ENCODE results near the gene PSMG3.
A peak's percentile ranks its signal among the peaks of the same experiment; 100 is the strongest.

The PSMG3 gene

DNA sequence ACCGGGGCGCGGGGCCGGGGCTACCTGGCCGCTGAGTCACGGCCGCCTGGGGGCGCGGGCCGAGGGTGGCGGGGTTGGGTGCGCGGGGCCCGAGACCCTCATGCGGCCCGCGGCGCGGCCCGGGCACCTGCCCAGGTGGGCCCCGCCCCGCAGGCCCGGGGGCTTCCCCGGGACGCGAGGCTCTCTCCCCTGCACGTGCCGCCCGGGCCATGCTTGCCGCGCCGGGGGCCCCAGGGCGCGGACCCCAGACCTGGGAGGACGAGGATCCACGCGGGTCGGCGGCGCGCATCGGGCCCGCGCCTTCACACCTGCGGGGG lies 38.9 kb downstream of the PSMG3 start:
- peak overlapping the region; percentile 50 for H3K4me3 ChIP-seq (ENCODE audit: insufficient read length, low read depth)
- no peak for DNase-seq (ENCODE audit: low read depth, low spot score)
- TF ChIP-seq ZNF274 (IDR thresholded peaks at IDR 0.05; ENCODE audit: low read depth, low read length) (no peak), SUZ12 (IDR thresholded peaks at IDR 0.05; ENCODE audit: extremely low read depth, insufficient read depth, insufficient read length) (no peak), YY1 (IDR thresholded peaks at IDR 0.05; ENCODE audit: insufficient read depth, insufficient read length) (no peak)
- H3K4me1 ChIP-seq (ENCODE audit: insufficient read depth, insufficient read length) = peaks cover 44% of the 10 kb centered on the region
- H3K27me3 ChIP-seq (ENCODE audit: insufficient read depth, insufficient read length) = peaks cover 19% of the 10 kb centered on the region
- H3K36me3 ChIP-seq (ENCODE audit: insufficient read depth, insufficient read length, low read length) = no peaks in the 10 kb centered on the region
- H3K9me3 ChIP-seq (ENCODE audit: insufficient read depth, low read length) = no peaks in the 10 kb centered on the region
- H3K9ac ChIP-seq (ENCODE audit: insufficient read length, low read depth) = peak overlapping the region; percentile 32

DNA sequence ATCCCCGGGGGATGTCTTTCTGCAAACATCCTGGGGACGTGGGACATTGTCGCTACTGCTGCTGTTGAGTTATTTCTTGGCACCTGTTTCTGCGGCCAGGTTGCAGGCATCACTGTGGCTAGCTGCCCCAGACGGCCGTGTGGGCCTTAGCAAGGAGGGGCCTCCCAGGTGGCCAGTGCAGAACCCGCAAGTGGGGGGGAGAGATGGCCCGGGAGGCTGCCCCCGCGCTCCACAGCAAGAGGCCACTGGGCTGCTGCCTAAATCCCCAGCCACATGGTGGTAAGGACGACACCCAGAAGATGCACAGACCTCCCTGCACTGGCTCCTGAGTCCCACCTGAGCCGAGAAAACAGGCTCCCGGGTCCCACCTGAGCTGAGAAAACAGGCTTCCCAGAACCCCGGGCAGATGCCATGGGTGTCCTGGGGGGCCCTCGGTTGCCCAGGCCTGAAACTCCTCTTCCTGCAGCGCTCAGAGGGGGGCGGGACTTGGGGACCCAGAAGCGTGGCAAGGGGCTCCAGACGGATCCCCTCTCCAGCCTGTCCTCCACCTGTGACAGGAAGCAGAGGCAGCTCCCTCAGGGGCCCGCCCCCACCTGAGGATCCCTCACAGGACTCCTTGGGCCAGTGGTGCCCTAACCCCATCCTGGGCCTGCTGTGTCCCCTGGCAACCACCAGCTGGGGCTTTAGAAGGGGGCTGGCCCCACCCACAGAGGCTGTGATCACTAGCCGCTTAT lies 40.3 kb downstream of the PSMG3 start:
- H3K27me3 ChIP-seq (ENCODE audit: insufficient read depth, insufficient read length) = peaks cover 19% of the 10 kb centered on the region
- no peak overlapping the region for H3K4me3 ChIP-seq (ENCODE audit: insufficient read length, low read depth)
- no peaks in the 10 kb centered on the region for H3K9me3 ChIP-seq (ENCODE audit: insufficient read depth, low read length)
- no peaks in the 10 kb centered on the region for H3K36me3 ChIP-seq (ENCODE audit: insufficient read depth, insufficient read length, low read length)
- H3K4me1 ChIP-seq (ENCODE audit: insufficient read depth, insufficient read length) = peaks cover 40% of the 10 kb centered on the region
- no peak overlapping the region for H3K9ac ChIP-seq (ENCODE audit: insufficient read length, low read depth)
- no peak for DNase-seq (ENCODE audit: low read depth, low spot score)
- TF ChIP-seq SUZ12 (IDR thresholded peaks at IDR 0.05; ENCODE audit: extremely low read depth, insufficient read depth, insufficient read length) = no peak
- no peak for TF ChIP-seq ZNF274 (IDR thresholded peaks at IDR 0.05; ENCODE audit: low read depth, low read length)
- TF ChIP-seq YY1 (IDR thresholded peaks at IDR 0.05; ENCODE audit: insufficient read depth, insufficient read length) = no peak

DNA sequence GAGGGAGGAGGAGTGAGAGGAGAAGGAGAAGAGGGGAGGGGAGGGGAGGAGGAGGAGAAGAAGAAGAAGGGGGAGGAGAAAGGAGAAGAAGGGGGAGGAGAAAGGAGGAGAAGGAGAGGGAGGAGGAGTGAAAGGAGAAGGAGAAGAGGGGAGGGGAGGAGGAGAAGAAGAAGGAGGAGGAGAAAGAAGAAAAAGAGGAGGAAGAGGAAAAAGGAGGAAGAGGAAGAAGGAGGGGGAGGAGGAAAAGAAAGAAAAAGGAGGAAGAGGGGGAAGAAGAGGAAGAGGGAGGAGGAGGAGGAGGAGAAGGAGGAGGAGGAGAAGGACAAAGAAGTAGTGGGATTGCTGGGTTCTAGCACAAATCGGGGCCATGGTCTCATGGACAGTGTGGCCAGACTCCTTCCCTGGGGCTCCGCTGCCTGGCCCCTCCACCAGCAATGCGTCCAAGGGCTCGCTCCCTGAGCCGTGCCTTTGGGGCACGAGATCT lies 43.5 kb downstream of the PSMG3 start:
- H3K9me3 ChIP-seq (ENCODE audit: insufficient read depth, low read length) = no peaks in the 10 kb centered on the region
- peaks cover 18% of the 10 kb centered on the region for H3K4me1 ChIP-seq (ENCODE audit: insufficient read depth, insufficient read length)
- no peaks in the 10 kb centered on the region for H3K36me3 ChIP-seq (ENCODE audit: insufficient read depth, insufficient read length, low read length)
- no peak for DNase-seq (ENCODE audit: low read depth, low spot score)
- no peak for TF ChIP-seq SUZ12 (IDR thresholded peaks at IDR 0.05; ENCODE audit: extremely low read depth, insufficient read depth, insufficient read length)
- TF ChIP-seq YY1 (IDR thresholded peaks at IDR 0.05; ENCODE audit: insufficient read depth, insufficient read length) = no peak
- TF ChIP-seq ZNF274 (IDR thresholded peaks at IDR 0.05; ENCODE audit: low read depth, low read length) = no peak
- H3K4me3 ChIP-seq (ENCODE audit: insufficient read length, low read depth) = no peak overlapping the region
- H3K27me3 ChIP-seq (ENCODE audit: insufficient read depth, insufficient read length) = peaks cover 2% of the 10 kb centered on the region
- peak overlapping the region; percentile 63 for H3K9ac ChIP-seq (ENCODE audit: insufficient read length, low read depth)

DNA sequence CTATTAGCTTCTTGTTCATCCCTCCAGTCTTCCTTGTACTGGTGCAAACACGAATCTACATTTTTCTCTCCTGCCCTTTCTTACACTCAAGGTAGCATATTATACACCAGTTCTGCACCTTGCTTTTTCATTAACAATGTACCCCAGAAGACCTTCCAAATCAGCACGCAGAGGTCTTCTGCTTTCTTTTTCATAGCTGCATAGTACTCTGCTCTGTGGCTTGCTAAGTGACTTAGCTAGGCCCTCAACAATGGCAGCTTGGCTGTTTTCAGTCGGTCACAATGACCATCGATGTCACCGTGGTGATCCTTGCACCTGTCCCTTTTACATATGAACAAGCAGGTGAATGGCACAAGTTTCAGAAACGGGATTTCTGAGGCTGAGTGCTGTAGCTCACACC lies 44.4 kb downstream of the PSMG3 start:
- TF ChIP-seq SUZ12 (IDR thresholded peaks at IDR 0.05; ENCODE audit: extremely low read depth, insufficient read depth, insufficient read length) (no peak), ZNF274 (IDR thresholded peaks at IDR 0.05; ENCODE audit: low read depth, low read length) (no peak), YY1 (IDR thresholded peaks at IDR 0.05; ENCODE audit: insufficient read depth, insufficient read length) (no peak)
- no peaks in the 10 kb centered on the region for H3K27me3 ChIP-seq (ENCODE audit: insufficient read depth, insufficient read length)

DNA sequence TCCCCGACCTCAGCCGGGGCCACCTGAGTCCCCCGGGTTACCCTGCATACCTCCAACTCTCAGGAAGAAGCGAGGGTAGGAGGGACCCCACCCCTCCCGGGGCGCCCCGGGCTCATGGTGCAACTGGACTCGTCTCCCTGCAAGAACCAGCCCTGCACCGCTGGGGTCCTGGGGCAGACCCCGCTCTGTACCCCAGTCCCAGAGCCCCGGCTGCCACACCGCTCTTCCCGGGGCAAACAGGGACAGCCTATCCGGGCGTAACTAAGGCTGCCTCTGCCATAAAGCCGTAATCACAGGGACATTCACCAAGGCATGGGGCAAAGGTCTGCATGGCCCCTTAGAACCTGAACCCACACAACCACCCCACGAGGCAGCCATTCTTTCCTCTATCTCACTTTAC lies 46.0 kb downstream of the PSMG3 start:
- no peak overlapping the region for H3K9ac ChIP-seq (ENCODE audit: insufficient read length, low read depth)
- H3K9me3 ChIP-seq (ENCODE audit: insufficient read depth, low read length) = peaks cover 4% of the 10 kb centered on the region
- H3K36me3 ChIP-seq (ENCODE audit: insufficient read depth, insufficient read length, low read length) = no peaks in the 10 kb centered on the region
- DNase-seq (ENCODE audit: low read depth, low spot score) = no peak
- H3K4me3 ChIP-seq (ENCODE audit: insufficient read length, low read depth) = no peak overlapping the region
- H3K27me3 ChIP-seq (ENCODE audit: insufficient read depth, insufficient read length) = no peaks in the 10 kb centered on the region
- TF ChIP-seq ZNF274 (IDR thresholded peaks at IDR 0.05; ENCODE audit: low read depth, low read length) (no peak), SUZ12 (IDR thresholded peaks at IDR 0.05; ENCODE audit: extremely low read depth, insufficient read depth, insufficient read length) (no peak), YY1 (IDR thresholded peaks at IDR 0.05; ENCODE audit: insufficient read depth, insufficient read length) (no peak)
- peaks cover 17% of the 10 kb centered on the region for H3K4me1 ChIP-seq (ENCODE audit: insufficient read depth, insufficient read length)

More for the DNA sequence above, 44.4 kb downstream of the PSMG3 start:
- DNase-seq (ENCODE audit: low read depth, low spot score) = no peak
- peaks cover 22% of the 10 kb centered on the region for H3K4me1 ChIP-seq (ENCODE audit: insufficient read depth, insufficient read length)
- no peak overlapping the region for H3K9ac ChIP-seq (ENCODE audit: insufficient read length, low read depth)
- no peaks in the 10 kb centered on the region for H3K9me3 ChIP-seq (ENCODE audit: insufficient read depth, low read length)
- no peak overlapping the region for H3K4me3 ChIP-seq (ENCODE audit: insufficient read length, low read depth)
- no peaks in the 10 kb centered on the region for H3K36me3 ChIP-seq (ENCODE audit: insufficient read depth, insufficient read length, low read length)

DNA sequence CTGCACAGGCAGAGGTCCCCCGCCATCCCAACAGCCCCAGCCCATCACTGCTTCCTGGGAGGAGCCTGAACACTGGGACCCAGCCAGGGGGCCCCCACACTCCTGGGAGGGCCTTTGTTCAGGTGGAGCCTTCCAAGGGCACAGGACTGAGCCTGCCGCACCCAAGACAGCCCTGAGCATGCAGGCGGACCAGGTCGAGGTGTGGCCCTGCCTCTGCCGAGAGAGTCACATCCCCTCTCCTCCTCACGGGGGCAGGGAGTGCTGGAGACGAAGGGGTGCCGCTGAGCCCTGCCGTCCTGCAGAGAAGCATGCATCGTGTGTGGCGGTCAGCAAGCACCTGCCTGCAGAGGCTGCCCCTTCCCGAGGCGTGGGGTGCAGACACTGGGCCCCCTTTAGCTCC lies 46.6 kb downstream of the PSMG3 start:
- Histone ChIP-seq H3K27me3 (ENCODE audit: insufficient read depth, insufficient read length) (no peaks in the 10 kb centered on the region), H3K36me3 (ENCODE audit: insufficient read depth, insufficient read length, low read length) (no peaks in the 10 kb centered on the region), H3K4me3 (ENCODE audit: insufficient read length, low read depth) (no peak overlapping the region), H3K9ac (ENCODE audit: insufficient read length, low read depth) (peak overlapping the region; percentile 56), H3K9me3 (ENCODE audit: insufficient read depth, low read length) (peaks cover 7% of the 10 kb centered on the region), H3K4me1 (ENCODE audit: insufficient read depth, insufficient read length) (peaks cover 17% of the 10 kb centered on the region)
- TF ChIP-seq ZNF274 (IDR thresholded peaks at IDR 0.05; ENCODE audit: low read depth, low read length) (no peak), SUZ12 (IDR thresholded peaks at IDR 0.05; ENCODE audit: extremely low read depth, insufficient read depth, insufficient read length) (no peak), YY1 (IDR thresholded peaks at IDR 0.05; ENCODE audit: insufficient read depth, insufficient read length) (no peak)
- no peak for DNase-seq (ENCODE audit: low read depth, low spot score)

DNA sequence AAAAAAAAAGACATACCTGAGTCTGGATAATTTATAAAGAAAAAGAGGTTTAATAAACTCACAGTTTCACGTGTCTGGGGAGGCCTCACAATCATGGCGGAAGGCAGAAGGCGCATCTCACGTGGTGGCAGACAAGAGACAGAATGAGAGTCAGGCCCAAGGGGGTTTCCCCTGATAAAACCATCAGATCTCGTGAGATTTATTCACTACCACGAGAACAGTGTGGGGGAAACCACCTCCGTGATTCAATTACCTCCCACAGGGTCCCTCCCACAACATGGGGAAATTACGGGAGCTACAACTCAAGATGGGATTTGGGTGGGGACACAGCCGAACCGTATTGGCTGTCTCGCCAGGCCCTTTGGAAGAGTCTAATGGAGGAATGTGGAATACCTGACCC lies 48.4 kb downstream of the PSMG3 start:
- H3K4me1 ChIP-seq (ENCODE audit: insufficient read depth, insufficient read length) = peaks cover 16% of the 10 kb centered on the region
- no peak for DNase-seq (ENCODE audit: low read depth, low spot score)
- H3K4me3 ChIP-seq (ENCODE audit: insufficient read length, low read depth) = no peak overlapping the region
- H3K36me3 ChIP-seq (ENCODE audit: insufficient read depth, insufficient read length, low read length) = no peaks in the 10 kb centered on the region
- no peaks in the 10 kb centered on the region for H3K27me3 ChIP-seq (ENCODE audit: insufficient read depth, insufficient read length)
- peaks cover 7% of the 10 kb centered on the region for H3K9me3 ChIP-seq (ENCODE audit: insufficient read depth, low read length)
- H3K9ac ChIP-seq (ENCODE audit: insufficient read length, low read depth) = no peak overlapping the region
- TF ChIP-seq ZNF274 (IDR thresholded peaks at IDR 0.05; ENCODE audit: low read depth, low read length) (no peak), YY1 (IDR thresholded peaks at IDR 0.05; ENCODE audit: insufficient read depth, insufficient read length) (no peak), SUZ12 (IDR thresholded peaks at IDR 0.05; ENCODE audit: extremely low read depth, insufficient read depth, insufficient read length) (no peak)

Measured in NT2/D1 (cell line).